Activated T-cell treated with anti-CD3 and anti-CD28 coated beads for 48 hours (primary cell): Measurements from ENCODE around the gene CD109.
"Not testable (repeated sequence)": the region's sequence is repeated elsewhere in the genome, so short reads cannot be mapped to it uniquely, and the experiment has no call there.

Source experiments
- DNase-seq: peaks from one replicate; pipeline ENCODE4 v3.0.0-alpha.2; 2020; ENCODE audit warnings: low read depth

CD109 gene

GRCh38 chr6:73695619-73696421 lies at the start of gene CD109:
CD109 (plus strand) TSS chr6:73696203; CDS start chr6:73696216, 13 bp downstream.
- DNase-seq, result peak; percentile 65

- no peak for DNase-seq
These were observed 47.8 kb upstream of the CD109 start for GRCh38 chr6:73648166-73648565.

- DNase-seq, result no peak
These were observed 46.2 kb upstream of the CD109 start for GRCh38 chr6:73649783-73650182.

- DNase-seq, result peak; percentile 39
These were observed 43.1 kb upstream of the CD109 start for GRCh38 chr6:73652637-73653570.

- DNase-seq, result peak; percentile 91
These were observed 42.2 kb upstream of the CD109 start, which contains the start of gene SLC17A5 for GRCh38 chr6:73653571-73654424. SLC17A5 (minus strand) TSS chr6:73653992; CDS start chr6:73653886, 106 bp downstream.

- no peak for DNase-seq
These were observed 40.6 kb upstream of the CD109 start for GRCh38 chr6:73655341-73655917.

- DNase-seq, result no peak
These were observed 39.4 kb upstream of the CD109 start for GRCh38 chr6:73656531-73657145.

- DNase-seq, result no peak
These were observed 38.8 kb upstream of the CD109 start for GRCh38 chr6:73657201-73657600.

GRCh38 chr6:73664701-73665100 lies 31.3 kb upstream of the CD109 start:
- no peak for DNase-seq

- DNase-seq, result no peak
These were observed 30.2 kb upstream of the CD109 start for GRCh38 chr6:73665686-73666319.

GRCh38 chr6:73666393-73666792 lies 29.6 kb upstream of the CD109 start:
- DNase-seq, result no peak

- DNase-seq, result no peak
These were observed 28.2 kb upstream of the CD109 start for GRCh38 chr6:73667798-73668197.

GRCh38 chr6:73669005-73669404 lies 27.0 kb upstream of the CD109 start:
- no peak for DNase-seq

GRCh38 chr6:73671911-73672685 lies 23.9 kb upstream of the CD109 start:
- DNase-seq, result no peak

- DNase-seq, result peak; percentile 50
These were observed 20.4 kb upstream of the CD109 start for GRCh38 chr6:73675466-73676098.

GRCh38 chr6:73679009-73679408 lies 17.0 kb upstream of the CD109 start:
- no peak for DNase-seq

GRCh38 chr6:73679846-73680245 lies 16.2 kb upstream of the CD109 start:
- DNase-seq, result not testable (repeated sequence)

- DNase-seq, result no peak
These were observed 15.6 kb upstream of the CD109 start for GRCh38 chr6:73680289-73680918.

GRCh38 chr6:73683574-73683973 lies 12.4 kb upstream of the CD109 start:
- DNase-seq, result not testable (repeated sequence)
